Measurements from ENCODE around the gene ZNF783.

The ZNF783 gene

DNA sequence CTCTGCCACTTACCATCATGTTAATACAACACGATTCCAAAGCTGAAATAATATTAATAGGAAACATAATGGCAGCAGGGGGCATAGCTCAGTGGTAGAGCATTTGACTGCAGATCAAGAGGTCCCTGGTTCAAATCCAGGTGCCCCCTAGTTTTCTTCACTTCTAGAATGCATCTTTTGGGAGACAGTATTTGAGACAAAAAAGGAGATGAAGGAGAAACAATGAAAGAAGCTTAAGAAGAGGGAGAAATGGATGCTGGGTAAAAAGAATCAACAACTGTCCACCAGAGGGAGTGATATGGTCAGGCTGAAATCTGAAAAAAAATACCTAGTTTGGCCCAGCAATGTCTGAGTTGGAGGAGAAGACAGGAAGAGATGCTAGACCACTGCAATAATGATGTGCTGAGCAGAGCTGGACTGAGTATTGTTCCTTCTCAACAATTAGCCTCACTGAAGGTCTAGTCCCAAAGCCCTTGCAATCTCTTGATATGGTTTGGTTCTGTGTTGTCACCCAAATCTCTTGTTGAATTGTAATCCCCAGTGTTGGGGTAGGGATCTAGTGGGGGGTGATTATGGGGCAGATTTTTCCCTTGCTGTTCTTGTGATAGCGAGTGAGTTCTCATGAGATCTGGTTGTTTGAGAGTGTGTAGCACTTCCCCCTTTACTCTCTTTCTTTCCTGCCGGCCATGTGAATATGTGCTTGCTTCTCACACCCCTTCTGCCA, 48.3 kb downstream of the ZNF783 start:
- peak overlapping the region; percentile 36 for H3K27ac ChIP-seq
- TF ChIP-seq, protein P1, sequence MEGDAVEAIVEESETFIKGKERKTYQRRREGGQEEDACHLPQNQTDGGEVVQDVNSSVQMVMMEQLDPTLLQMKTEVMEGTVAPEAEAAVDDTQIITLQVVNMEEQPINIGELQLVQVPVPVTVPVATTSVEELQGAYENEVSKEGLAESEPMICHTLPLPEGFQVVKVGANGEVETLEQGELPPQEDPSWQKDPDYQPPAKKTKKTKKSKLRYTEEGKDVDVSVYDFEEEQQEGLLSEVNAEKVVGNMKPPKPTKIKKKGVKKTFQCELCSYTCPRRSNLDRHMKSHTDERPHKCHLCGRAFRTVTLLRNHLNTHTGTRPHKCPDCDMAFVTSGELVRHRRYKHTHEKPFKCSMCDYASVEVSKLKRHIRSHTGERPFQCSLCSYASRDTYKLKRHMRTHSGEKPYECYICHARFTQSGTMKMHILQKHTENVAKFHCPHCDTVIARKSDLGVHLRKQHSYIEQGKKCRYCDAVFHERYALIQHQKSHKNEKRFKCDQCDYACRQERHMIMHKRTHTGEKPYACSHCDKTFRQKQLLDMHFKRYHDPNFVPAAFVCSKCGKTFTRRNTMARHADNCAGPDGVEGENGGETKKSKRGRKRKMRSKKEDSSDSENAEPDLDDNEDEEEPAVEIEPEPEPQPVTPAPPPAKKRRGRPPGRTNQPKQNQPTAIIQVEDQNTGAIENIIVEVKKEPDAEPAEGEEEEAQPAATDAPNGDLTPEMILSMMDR (conservative IDR thresholded peaks at IDR 0.05), result peak; percentile 86

DNA sequence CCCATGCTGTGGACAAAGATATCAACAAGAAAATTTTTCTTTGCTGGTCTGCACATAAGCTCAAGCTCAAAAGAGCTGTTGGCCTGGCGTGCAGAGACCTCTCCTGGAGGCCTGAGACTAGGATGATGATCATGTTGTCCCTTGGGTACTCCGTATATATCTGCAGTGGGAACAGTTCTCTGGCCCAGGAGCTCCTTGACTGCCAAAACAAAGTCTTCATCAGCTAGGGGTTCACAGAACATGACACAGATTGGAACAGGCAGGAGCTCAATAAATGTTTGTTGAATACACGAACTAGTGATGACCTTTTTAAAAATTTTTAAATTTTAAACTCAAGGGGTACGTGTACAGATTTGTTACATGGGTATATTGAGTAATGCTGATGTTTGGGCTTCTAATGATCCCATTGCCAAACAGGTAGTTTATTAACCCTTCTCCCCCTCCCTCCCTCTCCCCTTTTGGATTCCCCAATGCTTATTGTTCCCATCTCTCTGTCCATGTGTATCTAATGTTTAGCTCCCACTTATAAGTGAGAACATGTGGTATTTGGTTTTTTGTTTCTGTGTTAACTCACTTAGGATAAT, 49.1 kb downstream of the ZNF783 start:
- peak overlapping the region; percentile 36 for H3K27ac ChIP-seq
- TF ChIP-seq, protein P1 (conservative IDR thresholded peaks at IDR 0.05), result no peak

DNA sequence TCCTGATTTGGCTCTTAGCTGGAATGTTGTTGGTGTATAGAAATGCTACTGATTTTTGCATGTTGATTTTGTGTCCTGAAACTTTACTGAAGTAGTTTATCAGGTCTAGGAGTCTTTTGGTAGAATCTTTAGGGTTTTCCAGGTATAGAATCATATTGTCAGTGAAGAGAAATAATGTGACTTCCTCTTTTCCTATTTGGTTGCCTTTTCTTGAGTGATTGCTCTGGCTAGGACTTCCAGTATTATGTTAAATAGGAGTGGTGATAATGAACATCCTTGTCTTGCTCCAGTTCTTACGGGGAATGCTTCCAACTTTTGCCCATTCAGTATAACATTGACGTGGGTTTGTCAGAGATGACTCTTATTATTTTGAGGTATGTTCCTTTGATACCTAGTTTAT, 52.0 kb downstream of the ZNF783 start:
- TF ChIP-seq, protein P1 (conservative IDR thresholded peaks at IDR 0.05), result no peak
- H3K27ac ChIP-seq, result no peak overlapping the region

DNA sequence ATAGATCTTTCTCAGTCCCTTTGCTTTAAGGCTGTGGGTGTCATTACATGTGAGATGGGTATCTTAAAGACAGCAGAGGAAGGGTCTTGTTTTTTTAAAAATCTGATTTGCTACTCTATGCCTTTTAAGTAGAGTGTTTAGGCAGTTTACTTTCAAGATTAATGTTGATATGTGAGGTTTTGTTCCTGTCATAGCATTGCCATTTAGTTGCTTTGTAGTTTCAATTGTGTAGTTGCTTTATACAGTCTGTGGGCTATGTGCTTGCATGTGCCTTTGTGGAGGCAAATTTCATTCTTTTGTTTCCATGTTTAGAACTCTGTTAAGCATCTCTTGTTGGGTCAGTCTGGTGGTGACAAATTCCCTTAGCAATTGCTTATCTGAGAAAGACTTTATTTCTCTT, 54.6 kb downstream of the ZNF783 start:
- TF ChIP-seq, protein P1 (conservative IDR thresholded peaks at IDR 0.05), result no peak
- H3K27ac ChIP-seq, result no peak overlapping the region

DNA sequence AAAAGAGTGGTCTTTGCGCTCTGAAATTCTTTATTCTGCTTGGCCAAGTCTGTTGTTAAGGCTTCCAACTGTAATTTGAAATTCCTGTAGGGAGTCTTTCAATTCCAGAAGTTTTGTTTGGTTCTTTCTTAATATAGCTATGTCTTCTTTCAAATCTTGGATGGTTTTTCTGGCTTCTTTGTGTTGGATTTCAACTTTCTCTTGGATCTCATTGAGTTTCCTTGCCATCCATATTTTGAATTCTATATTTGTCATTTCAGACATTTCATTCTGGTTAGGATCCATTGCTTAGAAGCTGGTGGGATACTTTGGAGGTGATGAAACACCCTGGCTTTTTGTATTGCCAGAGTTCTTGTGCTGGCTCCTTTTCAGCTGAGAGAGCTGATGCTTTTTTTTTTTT, 55.5 kb downstream of the ZNF783 start:
- no peak overlapping the region for H3K27ac ChIP-seq
- TF ChIP-seq, protein P1 (conservative IDR thresholded peaks at IDR 0.05), result no peak

DNA sequence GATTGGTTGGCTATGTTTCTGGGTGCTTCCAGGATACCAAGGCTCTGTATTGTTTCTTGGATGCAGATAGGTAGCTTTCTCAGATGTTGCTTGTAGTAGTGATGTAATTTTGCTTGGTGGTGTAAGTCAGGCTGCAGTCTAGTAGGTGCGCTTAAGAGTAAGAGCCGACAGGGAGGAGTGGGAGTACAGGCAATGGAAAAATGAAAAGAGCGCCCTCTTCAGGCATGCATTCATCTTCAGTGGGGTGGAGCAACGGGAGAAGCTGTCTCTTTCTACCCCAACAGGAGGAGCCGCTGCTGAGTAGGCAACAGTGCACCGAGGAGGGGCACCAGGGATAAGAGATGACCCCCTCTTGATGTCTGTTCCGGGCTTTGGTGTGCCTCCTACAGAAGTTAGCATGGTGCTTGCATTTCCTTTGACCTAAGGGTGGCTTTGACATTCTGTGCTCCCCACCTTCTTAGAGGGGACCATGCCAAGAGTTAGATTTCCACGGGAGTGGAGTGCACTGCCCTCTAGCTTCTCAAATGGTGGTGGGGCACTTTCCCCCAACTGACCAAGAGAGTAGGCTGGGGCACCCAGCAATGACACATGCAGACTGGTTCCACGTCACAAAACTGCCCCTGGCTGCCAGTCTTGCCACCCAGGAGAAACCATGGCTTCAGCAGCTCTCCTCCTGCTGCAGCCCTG, 56.1 kb downstream of the ZNF783 start:
- no peak overlapping the region for H3K27ac ChIP-seq
- TF ChIP-seq, protein P1 (conservative IDR thresholded peaks at IDR 0.05), result no peak

DNA sequence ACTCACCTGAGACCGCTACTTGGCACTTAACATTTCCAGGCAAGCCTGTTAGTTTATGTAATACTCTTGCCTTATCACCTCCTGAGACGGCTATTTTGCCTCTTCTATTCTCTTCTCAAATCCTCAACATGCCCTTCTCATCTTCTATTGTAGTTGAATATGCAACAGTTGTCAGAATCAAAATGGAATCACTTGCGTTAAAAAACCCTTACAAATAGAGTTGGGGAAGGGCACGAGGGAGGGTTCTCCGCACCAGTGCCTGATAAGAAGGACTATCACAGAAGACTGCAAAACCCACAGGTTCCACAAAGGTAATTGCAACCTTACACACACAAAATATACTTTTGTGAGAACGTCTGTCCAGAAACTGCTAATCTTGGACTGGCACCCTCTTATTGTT, 57.4 kb downstream of the ZNF783 start:
- H3K27ac ChIP-seq, result no peak overlapping the region
- TF ChIP-seq, protein P1 (conservative IDR thresholded peaks at IDR 0.05), result no peak

Measured in VCaP (cell line).